Non-pigmented ciliary epithelial cell (primary cell): Measurements from ENCODE around the gene GPR176.
A peak's percentile ranks its signal among the peaks of the same experiment; 100 is the strongest.

Experiments used
- DNase-seq: peaks from one replicate; pipeline ENCODE4 v3.0.0-alpha.2; 2010; ENCODE audit warnings: low read depth

Gene GPR176

DNA sequence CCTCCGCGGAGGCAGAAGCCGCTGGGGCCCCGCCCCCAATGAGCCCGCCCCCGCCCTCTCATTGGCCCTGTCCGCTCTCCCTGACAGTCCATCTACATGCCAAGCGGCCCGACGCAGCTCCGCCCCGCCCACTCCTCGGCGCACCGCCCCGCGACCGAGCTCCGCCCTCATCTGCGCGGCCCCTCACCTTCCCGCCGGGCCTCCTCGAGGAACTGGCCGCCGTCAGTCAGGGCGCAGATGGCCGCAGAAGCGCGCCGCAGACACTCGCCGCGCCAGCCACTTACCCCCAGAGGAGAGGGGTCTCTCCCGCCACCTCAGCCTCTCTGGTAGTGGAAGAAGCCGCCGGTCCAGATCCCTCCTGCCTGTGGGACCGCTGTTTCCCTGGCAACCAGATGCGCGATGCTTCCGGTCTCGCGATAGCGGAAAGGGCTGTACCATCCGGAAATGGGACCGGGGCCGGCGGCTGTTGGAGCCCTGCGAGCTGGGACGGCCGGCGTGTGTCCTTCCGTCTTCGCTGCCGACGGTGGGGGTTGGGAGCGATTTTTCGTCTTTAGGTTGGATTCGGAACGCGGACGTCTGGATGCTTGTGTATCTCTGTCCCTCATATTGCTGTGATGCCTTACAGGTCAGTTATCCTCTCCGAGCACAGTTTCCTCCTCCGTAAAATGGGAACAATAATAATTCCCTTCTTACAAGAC, 137.5 kb downstream of the GPR176 start, which contains the start of gene FSIP1:
Gene FSIP1 (minus strand): TSS at position 401 of the 698 bp plus-strand sequence. CDS start 6,317 bp downstream, outside the sequence.
- peak; percentile 84 for DNase-seq

DNA sequence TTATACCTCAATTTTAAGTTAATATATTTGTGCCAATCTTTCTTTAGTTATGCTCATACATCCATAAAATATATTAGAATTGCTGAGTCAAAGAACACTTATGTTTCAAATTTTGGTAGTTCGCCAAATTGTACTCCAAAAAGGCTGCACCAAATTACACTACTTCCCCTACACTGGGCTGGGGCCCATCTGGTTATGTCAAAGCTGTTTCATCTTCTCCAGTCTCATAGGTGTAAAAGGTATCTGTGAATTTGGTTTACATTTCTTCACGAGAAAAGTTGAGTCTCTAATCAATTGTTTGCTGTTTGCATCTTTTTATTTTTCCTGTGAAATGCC, 138.1 kb downstream of the GPR176 start:
- no peak for DNase-seq

DNA sequence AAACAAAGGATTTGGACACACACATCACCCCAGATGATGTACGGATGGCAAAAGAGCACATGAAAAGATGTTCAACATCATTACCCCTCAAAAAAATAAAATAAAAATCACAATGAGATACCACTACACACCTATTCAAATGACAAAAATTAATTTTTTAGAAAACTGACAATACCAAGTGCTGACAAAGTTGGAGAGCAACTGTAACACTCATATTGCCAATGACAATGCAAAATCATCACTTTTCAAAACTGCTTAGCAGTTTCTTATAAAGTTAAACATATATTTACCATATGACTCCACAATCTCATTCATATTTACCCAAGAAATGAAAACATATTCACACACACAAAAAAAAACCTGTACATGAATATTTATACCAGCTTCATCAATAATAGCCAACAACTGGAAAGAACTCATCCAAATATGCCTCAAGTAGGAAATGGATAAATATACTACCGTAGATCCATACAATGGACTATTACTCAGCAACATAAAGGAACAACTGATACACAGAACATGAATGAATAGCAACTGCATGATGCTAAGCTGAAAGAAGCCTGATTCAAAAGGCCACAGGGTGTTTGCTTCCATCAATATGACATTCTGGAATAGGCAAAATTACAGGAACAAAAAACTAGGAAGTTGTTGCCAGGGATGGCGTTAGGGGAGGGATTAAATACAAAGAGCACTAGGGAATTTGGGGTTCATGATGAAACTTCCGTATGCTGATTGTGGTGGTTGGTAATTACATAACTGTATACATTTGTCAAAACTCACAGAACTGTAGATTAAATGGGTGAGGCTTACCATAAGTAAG, 138.7 kb downstream of the GPR176 start:
- no peak for DNase-seq

DNA sequence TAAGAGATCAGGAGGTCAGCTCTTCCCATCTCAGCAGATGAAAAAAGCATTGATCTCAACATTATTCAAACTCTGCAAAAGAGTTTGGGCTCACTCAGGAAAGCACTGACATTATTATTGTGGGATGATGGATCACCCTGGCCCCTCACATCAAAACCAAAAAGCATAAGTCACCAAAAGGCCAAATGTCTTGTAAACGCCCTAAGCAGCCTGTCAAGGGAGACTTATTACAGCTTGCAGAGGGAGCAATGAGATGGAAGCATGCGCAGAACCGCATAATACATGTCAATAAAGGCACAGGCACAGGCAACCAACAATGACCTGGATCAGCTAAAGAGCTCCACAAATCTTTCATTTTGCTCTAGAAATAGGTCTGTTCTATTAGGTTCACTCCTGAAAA, 142.0 kb downstream of the GPR176 start:
- no peak for DNase-seq

DNA sequence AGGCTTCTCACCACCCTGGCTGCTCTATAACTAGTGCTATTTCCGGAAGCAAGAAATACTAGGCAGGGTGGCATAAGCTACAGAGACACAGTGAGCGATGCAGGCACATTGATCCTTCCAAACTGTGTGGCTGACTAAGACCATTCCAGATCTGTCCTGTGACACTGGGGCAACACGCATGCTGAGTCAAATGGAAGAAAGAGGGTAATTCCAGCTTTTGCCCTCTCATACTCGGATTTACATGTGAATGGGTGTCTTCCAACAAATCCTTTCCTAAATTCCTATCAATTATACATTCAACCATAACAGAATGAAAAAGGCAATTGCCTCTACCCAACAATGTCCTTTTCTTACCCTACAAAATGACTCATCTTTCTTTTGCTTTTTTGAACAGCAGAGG, 142.6 kb downstream of the GPR176 start:
- no peak for DNase-seq

DNA sequence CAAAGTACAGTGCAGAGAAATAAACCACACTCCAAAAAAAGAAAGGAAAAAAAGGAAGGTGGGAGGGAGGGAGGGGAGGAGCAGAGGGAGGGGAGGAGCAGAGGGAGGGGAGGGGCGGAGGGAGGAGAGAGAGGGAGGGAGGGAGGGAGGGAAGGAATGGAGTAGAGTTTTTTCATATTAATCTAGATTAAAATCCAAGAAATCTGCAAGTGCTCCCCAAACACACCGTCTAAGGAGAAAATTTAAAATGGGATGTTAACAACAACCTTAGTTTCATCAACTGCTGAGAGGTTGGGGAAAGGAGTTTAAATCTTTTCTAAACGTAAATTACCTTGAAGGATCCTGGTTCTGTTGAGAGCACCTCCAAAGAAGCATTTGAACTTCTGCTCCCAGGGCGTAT, 144.0 kb downstream of the GPR176 start:
- DNase-seq, result no peak

DNA sequence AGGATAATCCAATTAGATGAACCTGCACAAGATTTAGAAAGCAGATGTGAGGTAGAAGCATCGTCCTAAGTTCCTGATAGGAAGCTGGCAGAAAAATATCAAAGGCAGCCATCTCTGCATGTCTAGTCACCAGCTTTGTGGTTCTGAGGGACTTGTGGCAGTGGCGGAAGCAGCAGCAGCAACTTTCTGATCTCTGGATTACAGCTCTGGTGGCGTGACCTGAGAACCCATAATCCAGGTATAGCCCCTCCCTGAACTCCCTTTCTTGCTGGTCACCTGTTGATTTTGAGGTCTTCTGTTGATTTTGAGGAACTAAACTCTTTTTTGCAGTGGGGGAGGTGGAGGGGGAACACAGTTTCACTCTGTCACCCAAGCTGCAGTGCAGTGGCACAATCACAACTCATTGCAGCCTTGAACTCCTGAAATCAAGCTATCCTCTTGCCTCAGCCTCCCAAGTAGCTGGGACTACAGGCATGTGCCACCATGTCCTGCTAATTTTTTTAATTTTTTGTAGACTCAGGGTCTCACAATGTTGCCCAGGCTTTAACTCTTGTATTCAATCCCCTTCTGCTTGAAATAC, 145.3 kb downstream of the GPR176 start:
- no peak for DNase-seq

DNA sequence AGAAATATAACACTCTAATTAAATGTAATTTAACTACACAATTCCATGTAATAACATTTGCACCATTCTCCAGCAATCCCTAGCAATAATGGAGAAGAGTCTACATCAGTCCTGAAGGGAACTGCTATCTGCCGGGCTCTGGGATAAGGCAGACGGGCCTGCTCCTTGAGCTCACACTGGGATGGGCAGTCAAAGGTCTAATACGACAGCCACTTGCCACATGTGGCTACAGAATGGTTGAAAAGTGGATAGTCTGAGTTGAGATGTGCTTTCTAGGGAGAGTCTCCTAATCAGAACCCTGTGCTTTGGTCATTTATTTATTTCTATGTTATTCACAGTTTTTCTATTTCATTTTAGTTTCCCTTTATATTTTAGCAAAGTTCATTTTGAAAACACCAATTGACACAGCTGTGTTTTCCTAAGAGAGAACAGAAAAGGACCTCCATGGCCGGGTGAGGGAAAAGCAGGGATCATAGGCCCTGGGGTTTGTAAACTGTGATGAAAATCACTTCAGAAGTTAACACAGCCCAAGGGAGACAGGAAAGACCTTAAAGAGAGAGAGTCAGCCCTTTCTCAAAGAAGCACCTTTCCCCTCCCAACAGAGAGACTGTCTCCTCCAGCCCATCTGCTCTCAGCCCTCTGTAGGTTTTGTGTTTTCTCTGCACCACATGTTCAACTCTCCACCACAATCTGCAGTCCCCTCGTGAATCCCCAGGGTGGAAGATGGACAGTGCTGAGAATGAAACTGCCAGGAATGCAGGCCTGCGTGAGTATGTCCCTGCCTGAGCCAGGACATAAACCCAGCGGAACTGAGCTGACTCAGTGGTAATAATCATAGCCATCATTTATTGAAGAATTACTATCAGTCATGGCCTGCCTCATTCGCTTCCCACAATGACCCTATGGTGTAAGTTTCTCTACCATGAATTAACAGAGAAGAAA, 149.0 kb downstream of the GPR176 start:
- DNase-seq, result no peak

DNA sequence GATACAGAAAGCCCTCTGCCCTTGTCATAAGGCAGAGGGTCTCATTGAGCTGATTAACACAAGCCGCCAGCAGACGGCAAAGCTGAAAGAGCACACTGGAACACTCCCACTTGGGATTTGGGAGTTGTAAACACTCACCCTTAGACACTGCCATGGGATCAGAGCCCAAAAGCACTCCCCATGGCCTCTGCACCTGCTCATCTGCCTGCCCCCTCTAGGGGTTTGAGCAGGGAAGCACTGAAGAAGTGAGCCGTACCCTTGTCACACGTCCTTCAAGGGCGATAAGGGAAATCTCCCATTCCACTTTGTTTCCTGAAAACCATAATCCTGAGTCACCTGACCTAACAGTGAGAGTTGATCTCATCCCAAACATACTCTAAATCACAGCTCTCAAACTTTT, 152.1 kb downstream of the GPR176 start:
- no peak for DNase-seq

DNA sequence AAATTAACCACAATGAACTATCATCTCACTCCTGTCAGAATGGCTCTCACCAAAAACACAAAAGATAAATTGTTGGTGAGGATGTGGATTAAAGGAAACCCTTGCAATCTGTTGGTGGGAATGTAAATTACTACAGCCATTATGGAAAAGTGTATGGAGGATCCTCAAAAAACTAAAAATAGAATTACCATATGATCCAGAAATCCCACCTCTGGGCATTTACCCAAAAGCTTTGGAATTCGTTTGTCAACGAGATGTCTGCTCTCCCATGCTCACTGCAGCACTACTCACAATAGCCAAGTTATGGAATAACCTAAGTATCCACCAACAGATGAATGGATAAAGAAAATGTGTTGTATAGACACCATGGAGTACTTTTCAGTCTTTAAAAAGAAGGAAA, 159.1 kb downstream of the GPR176 start:
- no peak for DNase-seq

DNA sequence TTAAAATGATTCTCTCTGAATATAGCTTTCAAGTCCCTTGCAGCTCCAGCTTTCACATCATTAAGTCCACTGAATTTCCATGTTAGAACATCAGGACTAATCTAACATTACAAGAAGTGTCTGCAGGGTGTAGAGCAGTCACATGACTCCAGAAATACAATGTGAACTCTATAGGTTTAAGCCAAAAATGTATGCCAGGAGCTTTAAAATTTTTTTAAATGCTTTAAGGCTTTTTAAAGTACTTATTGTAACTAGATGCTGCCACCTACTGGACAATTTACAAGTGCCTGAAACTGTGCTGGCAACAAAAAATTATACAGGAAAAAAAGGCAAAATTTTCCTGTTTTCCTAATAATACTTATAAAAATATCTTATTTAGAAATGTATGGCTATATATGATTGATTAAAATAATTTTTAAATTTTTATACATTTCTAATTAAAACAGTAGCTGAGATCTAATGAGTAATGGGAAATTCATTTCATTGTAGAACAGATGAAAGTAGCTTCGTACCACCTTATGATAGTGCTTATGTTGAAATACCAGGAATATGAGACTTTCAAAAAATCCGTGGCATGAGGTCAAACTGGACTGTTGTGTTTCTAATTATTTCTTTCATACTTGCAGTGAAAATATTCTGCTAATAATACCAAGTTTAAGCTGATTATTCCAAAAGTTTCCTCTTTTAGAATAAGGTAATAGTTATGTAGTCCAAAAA, 163.1 kb downstream of the GPR176 start:
- DNase-seq, result peak; percentile 48

DNA sequence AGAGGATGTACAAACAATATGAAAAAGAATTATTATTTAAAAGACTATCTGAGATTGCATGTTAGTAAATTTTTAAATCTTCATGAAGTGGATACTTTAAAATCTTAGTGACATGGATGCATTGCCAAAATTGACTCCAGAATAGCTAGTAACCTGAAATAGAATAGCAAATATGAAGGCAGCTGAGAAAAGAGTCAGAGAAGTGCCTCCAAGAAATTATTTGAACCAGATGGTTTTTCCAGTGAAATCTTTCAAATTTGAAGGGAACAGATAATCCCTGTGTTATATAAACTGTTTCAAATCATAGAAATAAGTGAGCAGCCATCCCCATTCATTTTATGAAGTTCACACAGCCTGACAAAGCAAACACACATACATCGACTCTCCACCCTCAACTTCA, 167.1 kb downstream of the GPR176 start:
- DNase-seq, result no peak

DNA sequence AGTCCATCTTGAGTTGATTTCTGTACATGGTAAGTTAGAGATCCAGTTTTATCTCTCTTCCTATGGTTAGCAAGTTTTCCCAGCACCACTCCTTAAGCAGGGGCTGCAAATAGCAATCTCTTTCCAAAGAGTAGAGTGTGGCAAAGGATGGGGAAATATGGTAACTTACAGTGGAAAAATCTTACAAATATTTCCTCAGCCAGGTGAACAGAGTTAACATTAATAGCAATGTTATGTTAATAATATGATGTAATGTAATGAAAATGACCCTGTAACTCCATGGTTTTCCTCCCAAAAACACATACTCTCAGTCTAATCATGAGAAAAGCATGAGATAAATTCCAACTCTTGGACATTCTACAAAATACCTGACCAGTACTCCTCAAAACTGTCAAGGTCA, 167.8 kb downstream of the GPR176 start:
- DNase-seq, result no peak
